GM18517 (cell line): ENCODE results near the gene FAM9C.
"Not testable (repeated sequence)": the region's sequence is repeated elsewhere in the genome, so short reads cannot be mapped to it uniquely, and the experiment has no call there.

Experiments used
- ATAC-seq: cut with Tn5 transposase; IDR thresholded peaks from one replicate; pipeline ENCODE4 v1.9.1; 2021; ENCODE audit warnings: mild to moderate bottlenecking, moderate library complexity; ENCODE audit not compliant: unreplicated experiment

FAM9C gene

DNA sequence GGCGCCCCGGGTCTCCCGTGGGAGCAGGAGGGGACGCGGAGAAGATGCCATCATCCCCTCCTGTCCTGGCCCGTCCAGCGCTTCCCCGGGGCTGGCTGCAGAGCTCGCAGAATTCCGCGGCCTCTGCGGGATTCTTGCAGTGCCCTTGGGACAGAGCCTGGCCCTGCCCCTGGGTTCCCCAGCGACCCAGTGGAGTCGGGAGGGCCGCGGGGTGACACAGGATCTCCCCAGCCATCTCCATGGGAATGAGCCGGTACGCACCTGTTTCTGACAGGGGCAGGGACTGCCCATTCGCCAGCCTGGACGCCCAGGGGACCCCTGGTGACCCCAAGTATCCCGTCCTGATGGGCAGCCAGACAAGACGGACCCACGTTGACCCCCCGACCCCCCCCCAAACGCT is 482 bp downstream of the FAM9C start:
- ATAC-seq, result no peak

GRCh38 chrX:13043138-13043537 is 1.3 kb downstream of the FAM9C start:
- no peak for ATAC-seq

GRCh38 chrX:13036896-13037295 is 7.5 kb downstream of the FAM9C start:
- ATAC-seq, result no peak

DNA sequence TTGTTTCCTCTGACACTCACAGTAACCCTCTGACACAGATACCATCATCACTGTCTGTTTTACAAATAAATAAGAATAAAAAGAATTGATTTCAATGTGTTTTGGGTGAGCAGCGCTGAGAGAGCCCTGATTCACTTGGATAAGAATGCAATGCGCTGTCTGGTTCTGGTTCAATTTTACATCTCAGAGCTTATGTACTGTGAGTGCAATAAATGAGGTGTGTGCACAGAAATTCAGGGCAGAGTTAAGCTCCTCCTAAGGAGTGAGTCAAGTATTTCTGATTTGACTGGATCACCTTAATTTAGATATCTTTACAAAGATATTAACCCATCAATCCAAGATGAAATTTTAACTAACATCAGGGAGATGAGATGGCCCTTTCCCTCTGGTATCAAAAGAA is 11.2 kb downstream of the FAM9C start:
- no peak for ATAC-seq

GRCh38 chrX:13029887-13030771 is 14.3 kb downstream of the FAM9C start:
- no peak for ATAC-seq

GRCh38 chrX:13029637-13029886 is 14.9 kb downstream of the FAM9C start:
- ATAC-seq, result no peak

- no peak for ATAC-seq
Observed at GRCh38 chrX:13028871-13029636, 15.4 kb downstream of the FAM9C start.

DNA sequence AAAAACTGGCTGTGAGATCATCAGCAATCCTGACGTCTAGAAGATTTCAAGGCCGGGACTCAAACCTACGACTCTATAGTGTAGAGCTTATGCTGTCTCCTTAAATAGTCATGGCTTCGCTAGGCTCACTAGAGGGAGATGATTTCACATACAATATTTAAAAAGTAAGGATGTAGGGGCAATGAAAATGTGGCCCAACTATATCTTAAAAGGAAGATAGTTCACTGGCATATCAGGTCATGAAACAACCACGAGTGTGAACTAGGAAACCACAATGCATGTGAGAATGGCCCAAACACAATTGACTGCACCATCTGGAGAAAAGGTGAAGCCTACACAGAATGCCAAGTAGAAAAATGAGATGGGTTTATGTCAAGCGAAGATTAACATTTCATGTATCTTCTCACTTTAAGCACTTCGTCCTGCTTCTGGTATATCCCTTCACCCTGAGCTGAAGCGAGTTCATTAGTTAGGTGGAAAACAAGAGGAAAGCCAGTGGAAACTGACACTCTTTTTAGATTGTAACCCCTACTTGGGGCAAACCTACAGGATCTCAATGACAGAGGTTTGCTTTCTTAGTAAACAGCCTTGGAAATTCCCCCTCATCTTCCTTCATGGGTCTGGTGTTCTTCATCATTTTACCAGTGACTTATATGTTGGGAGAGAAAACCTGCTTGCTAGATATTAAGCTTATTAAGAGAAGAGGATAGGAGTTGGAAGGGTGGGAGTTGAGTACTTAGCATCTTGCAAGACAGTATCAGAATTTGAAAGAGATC is 17.4 kb downstream of the FAM9C start:
- no peak for ATAC-seq

DNA sequence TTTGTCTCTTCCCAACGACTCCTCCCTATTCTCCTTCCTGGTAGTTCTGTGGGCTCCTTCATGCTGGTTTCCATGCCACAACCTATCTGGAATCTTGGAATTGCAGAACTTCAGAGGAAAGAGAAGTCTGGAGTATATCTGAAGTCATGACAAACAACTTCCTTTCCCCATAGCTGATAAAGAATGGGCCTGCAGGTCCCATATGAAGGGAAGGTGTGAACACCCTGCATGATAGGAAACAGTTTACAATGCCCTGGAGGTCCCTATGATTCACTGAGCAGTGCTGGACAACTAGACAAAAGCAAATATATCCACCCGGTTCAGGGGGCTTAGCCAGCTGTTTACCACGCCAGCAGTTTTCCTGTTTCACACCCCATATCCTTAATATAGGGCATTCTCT is 19.4 kb downstream of the FAM9C start:
- ATAC-seq, result no peak

DNA sequence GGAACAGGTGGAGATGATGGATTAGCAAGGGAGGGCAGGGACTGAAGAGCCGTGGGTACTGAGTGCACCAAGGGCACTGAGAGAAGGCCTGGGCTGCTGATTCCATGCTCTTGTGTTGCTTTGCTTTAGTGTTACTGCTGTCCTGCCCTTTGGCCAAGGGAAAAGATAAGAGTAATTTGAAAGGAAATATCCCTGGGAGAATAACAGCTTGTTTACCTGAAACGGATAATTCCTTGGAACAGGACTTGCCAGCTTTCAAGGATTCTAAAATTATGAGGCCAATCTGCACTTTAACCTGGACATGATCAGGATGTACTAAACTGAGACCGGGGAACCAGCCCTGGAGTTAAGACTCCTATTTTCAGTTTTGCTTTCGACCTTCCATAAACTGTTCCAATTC is 20.4 kb downstream of the FAM9C start:
- no peak for ATAC-seq

GRCh38 chrX:13023567-13023966 is 20.9 kb downstream of the FAM9C start:
- no peak for ATAC-seq

- ATAC-seq, result peak; percentile 79
Observed at GRCh38 chrX:13022926-13023325, 21.5 kb downstream of the FAM9C start.

GRCh38 chrX:13016731-13017130 is 27.7 kb downstream of the FAM9C start:
- not testable (repeated sequence) for ATAC-seq

DNA sequence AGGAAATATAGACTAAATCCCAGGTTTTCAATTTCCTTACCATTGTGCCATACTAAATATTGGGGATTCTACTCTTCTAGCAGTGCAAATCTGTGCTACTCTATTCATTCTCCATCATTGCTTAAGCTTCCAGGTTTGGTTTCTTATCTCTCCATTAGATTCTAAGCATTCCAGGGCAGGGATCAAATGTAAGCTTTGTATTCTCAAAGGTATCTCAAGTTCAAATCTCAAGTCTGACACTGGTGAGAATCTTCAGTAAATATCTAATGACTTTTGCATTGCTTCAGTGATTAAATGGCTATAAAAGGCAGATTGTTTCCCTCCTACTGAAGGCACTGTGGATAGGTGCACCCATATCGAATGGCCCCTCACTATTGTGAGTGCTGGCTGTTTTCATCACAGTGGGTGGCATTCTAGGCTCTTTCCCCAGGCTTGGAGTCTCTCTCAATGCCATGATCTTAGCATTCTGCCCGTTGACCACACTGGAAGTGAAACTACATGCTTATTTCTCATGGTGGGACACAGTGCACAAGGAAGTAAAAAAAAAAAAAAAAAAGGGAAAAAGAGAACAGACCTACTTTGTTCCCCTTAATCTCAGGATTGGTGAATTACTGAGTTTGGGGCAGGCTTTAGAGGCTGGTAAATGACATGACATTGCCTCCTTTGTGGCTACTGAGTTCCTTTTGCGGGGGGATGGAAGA is 28.7 kb downstream of the FAM9C start:
- no peak for ATAC-seq

GRCh38 chrX:13014111-13015096 is 30.0 kb downstream of the FAM9C start:
- ATAC-seq, result peak; percentile 27

- peak; percentile 81 for ATAC-seq
Observed at GRCh38 chrX:13013363-13014110, 30.9 kb downstream of the FAM9C start.

DNA sequence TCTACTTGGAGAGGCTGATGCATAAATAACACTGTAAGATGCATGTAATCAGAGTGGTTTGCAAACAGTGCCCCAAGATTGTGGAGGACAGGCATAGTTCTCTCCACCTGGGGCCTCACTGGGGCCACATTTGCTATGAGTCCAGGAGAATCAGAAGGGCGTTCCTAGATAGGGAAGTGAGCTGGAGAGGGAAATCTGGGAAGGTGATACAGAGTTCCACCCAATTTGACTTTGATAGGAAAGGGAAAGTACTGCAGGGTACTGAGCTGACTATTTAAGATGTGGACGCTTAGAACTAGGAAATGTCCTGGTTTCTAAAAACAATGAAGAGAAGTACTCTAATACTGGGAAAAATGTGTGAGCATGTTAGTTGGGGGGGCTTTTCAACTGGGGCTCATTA is 33.9 kb downstream of the FAM9C start:
- ATAC-seq, result no peak

DNA sequence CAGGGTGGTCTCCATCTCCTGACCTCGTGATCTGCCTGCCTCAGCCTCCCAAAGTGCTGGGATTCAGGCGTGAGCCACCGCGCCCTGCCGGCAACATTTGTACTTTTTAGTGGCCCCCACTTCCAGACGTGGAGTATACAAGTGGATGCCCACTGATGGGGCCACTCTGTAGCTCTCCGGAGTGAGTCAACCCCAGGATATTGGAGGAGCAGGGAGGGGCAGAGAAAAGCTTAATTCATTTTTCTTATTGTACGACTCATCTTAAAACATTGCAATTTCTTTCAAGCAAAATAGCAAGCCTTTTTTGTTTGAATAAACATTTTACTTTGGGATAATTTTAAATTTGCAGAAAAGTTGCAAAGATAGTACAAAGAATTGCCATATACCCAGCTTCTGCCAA is 34.6 kb downstream of the FAM9C start:
- no peak for ATAC-seq

GRCh38 chrX:13009273-13009672 is 35.1 kb downstream of the FAM9C start:
- no peak for ATAC-seq
